Vagina (tissue), 2 donors: ENCODE measurements around the gene SENP2. TPM values are rescaled to one million over a fixed set of nuclear protein-coding genes. Genes with fewer than 3 reads are reported as not detected.

ENCODE experiments used
- DNase-seq, 2 donors: peaks; one replicate each; pipeline ENCODE4 v3.0.0-alpha.2; 2017; ENCODE audit errors: extremely low spot score in 2 of 2
- H3K27ac ChIP-seq: fragments of 200-600 bp; sonication (generic); one replicate; pipeline ENCODE4 v1.5.1; 2019
- H3K27me3 ChIP-seq: fragments of 200-600 bp; sonication (generic); one replicate; pipeline ENCODE4 v1.5.1; 2019
- H3K36me3 ChIP-seq, 2 donors: fragments of 200-600 bp; sonication (generic); one replicate each; pipeline ENCODE4 v1.5.1; 2017 to 2019
- H3K4me1 ChIP-seq: fragments of 200-600 bp; sonication (generic); one replicate; pipeline ENCODE4 v1.5.1; 2019
- H3K4me3 ChIP-seq, 2 donors: fragments of 200-600 bp; sonication (generic); 1 replicate in 1 of 2; 2 replicates in 1 of 2; pipeline ENCODE4 v1.5.1; 2016 to 2019
- H3K9me3 ChIP-seq: fragments of 200-600 bp; sonication (generic); one replicate; pipeline ENCODE4 v1.5.1; 2019
- POLR2A ChIP-seq, 2 donors: fragments of 450-650 bp; IDR thresholded peaks; one replicate each; pipeline ENCODE4 v1.6.1; 2017; ENCODE audit warnings: antibody characterized with exemption in 2 of 2, mild to moderate bottlenecking in 2 of 2, moderate library complexity in 2 of 2
- POLR2AphosphoS5 ChIP-seq, 2 donors: sonication (generic); formaldehyde crosslinking; IDR thresholded peaks; one replicate each; pipeline ENCODE4 v1.9.0; 2017; ENCODE audit warnings: antibody characterized with exemption in 2 of 2, mild to moderate bottlenecking in 2 of 2, low read depth in 1 of 2; ENCODE audit not compliant: insufficient read depth in 1 of 2
- intact Hi-C: fragments of 100-400 bp; cut with DNase I; formaldehyde crosslinking; loops from one replicate; pipeline ENCODE4 v1.15.1; 2023
- small RNA-seq: library from RNA; depleted of rRNA; stranded (forward); fragments of <200 nt; gene quantifications from one replicate; pipeline ENCODE3, GENCODE V24; 2016
- total RNA-seq: library from RNA; depleted of rRNA; stranded (reverse); fragments of >200 nt; gene quantifications from one replicate; pipeline ENCODE4 v1.2.3, GENCODE V29; 2016
- TF ChIP-seq, protein P1 (sequence below), 3 experiments: fragments of 450-650 bp in 2 of 3; fragments of 200-600 bp in 1 of 3; sonication (generic) in 1 of 3; IDR thresholded peaks; one replicate each; pipeline ENCODE4 v1.5.1; 2017 to 2019; ENCODE audit warnings: antibody characterized with exemption in 3 of 3, mild to moderate bottlenecking in 2 of 3, moderate library complexity in 2 of 3

The SENP2 gene
- total RNA-seq, 1 donor from 2014 or later: 13.8 TPM

DNA sequence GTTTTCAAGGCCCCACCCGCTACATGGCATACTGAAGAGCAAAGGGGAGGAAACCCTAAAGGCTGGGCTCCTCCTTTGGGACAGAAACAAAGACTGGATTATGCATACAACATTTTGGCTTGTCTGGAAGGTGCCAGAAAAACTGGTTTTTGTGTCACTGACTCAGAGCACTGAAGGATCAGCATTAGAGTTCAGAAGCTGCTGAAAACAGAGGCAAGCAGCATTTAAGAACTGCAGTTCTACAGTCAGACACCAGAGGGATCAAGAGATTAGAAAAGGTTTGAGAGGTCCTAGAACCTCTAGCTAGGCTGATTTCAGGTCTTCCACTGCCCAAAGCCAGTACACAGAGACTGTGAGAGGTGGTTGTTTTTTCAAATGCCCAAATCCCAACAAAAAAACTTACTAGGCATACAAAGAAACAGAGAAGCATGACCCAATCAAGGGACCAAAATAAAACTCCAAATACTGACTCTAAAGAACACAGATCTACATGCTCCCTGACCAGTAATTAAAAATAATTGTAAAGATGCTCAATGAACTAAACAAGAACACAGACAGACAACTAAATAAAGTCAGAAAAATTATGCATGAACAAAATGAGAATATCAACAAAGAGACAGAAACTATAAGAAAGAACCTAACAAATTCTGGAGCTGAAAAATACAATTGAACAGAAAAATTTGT lies 91.2 kb downstream of the SENP2 start:
- Histone ChIP-seq H3K9me3 (no peaks in the 10 kb centered on the region), H3K4me1 (no peaks in the 10 kb centered on the region), H3K27ac (no peak overlapping the region), H3K4me3 (no peak overlapping the region), H3K36me3 (peaks cover 0 to 6% of the 10 kb centered on the region in 2 donors), H3K27me3 (no peaks in the 10 kb centered on the region)
- DNase-seq: no peak
- intact Hi-C loops: loop anchor here (5.0 kb wide), 1 partner anchor 595 kb away; no protein-coding TSS in a partner anchor
- TF ChIP-seq POLR2AphosphoS5 (IDR thresholded peaks at IDR 0.05; ENCODE audit: insufficient read depth in 1 of 2, low read depth in 1 of 2): peak in 1 of 2 donors; percentile 91
- TF ChIP-seq, protein P1, sequence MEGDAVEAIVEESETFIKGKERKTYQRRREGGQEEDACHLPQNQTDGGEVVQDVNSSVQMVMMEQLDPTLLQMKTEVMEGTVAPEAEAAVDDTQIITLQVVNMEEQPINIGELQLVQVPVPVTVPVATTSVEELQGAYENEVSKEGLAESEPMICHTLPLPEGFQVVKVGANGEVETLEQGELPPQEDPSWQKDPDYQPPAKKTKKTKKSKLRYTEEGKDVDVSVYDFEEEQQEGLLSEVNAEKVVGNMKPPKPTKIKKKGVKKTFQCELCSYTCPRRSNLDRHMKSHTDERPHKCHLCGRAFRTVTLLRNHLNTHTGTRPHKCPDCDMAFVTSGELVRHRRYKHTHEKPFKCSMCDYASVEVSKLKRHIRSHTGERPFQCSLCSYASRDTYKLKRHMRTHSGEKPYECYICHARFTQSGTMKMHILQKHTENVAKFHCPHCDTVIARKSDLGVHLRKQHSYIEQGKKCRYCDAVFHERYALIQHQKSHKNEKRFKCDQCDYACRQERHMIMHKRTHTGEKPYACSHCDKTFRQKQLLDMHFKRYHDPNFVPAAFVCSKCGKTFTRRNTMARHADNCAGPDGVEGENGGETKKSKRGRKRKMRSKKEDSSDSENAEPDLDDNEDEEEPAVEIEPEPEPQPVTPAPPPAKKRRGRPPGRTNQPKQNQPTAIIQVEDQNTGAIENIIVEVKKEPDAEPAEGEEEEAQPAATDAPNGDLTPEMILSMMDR (IDR thresholded peaks at IDR 0.05): peak in 2 of 3 experiments; percentile 38 to 39
- no peak for TF ChIP-seq POLR2A (IDR thresholded peaks at IDR 0.05)

DNA sequence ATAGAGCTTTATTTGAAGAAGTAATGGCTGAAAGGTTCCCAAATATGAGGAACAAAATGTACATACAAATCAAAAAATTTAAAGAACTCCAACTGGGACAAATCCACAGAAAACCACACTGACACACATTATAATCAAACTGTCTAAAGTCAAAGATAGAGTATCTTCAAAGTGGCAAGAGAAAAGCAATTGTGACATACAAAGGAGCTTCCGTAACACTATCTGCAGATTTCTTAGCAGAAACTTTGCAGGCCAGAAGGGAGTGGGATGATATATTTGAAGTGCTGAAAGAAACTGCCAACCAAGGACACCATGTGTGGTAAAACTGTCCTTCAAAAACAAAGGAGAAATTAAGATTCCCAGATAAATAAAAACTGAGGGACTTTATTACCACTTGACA lies 91.9 kb downstream of the SENP2 start:
- no peaks in the 10 kb centered on the region for H3K27me3 ChIP-seq
- peaks cover 0 to 6% of the 10 kb centered on the region in 2 donors for H3K36me3 ChIP-seq
- H3K27ac ChIP-seq: no peak overlapping the region
- H3K4me1 ChIP-seq: no peaks in the 10 kb centered on the region
- H3K4me3 ChIP-seq: no peak overlapping the region
- no peak for DNase-seq
- intact Hi-C loops: loop anchor here (5.0 kb wide), 1 partner anchor 594 kb away; no protein-coding TSS in a partner anchor
- TF ChIP-seq POLR2A (IDR thresholded peaks at IDR 0.05): no peak
- no peak for TF ChIP-seq POLR2AphosphoS5 (IDR thresholded peaks at IDR 0.05; ENCODE audit: insufficient read depth in 1 of 2, low read depth in 1 of 2)
- TF ChIP-seq, protein P1 (IDR thresholded peaks at IDR 0.05): no peak
- no peaks in the 10 kb centered on the region for H3K9me3 ChIP-seq

DNA sequence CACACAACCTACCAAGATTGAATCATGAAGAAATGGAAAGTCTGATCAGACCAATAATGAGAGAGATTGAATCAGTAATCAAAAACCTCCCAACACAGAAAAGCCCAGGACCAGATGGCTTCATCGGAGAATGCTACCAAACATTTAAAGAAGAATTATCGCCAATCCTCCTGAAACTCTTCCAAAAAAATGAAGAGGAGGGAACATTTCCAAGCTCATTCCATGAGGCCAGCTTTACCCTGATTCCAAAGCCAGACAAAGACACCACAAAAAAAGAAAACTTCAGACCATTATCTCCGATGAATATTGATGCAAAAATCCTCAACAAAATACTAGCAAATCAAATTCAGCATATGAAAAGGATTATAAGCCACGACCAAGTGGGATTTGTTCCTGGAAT lies 94.1 kb downstream of the SENP2 start:
- intact Hi-C loops: no loop called here
- H3K9me3 ChIP-seq: no peaks in the 10 kb centered on the region
- no peak overlapping the region for H3K27ac ChIP-seq
- no peak for TF ChIP-seq POLR2AphosphoS5 (IDR thresholded peaks at IDR 0.05; ENCODE audit: insufficient read depth in 1 of 2, low read depth in 1 of 2)
- TF ChIP-seq, protein P1 (IDR thresholded peaks at IDR 0.05): no peak
- TF ChIP-seq POLR2A (IDR thresholded peaks at IDR 0.05): no peak
- DNase-seq: no peak
- H3K4me3 ChIP-seq: no peak overlapping the region
- no peaks in the 10 kb centered on the region for H3K27me3 ChIP-seq
- H3K36me3 ChIP-seq: no peaks in the 10 kb centered on the region
- no peaks in the 10 kb centered on the region for H3K4me1 ChIP-seq

Small RNAs within 50 kb of the gene (small RNA-seq; reads per million reads assigned to genes)
- not detected for gene AC133473.1

Other genes starting within 250 kb of the SENP2 start
- 8.3 TPM for gene MAP3K13, start 223.2 kb upstream of the SENP2 start, total RNA-seq
- gene TMEM41A, start 87.3 kb upstream of the SENP2 start, total RNA-seq: 9.6 TPM
- 2.7 TPM for gene LIPH, start 33.7 kb upstream of the SENP2 start, total RNA-seq
- gene IGF2BP2, start 238.7 kb downstream of the SENP2 start, total RNA-seq: 9.8 TPM